ENCODE measurements around the gene SHC2. TPM values are rescaled to one million over a fixed set of nuclear protein-coding genes. Genes with fewer than 3 reads are reported as not detected.

Gene SHC2
- total RNA-seq, 1 experiment from 2014 or later, result 1.1 TPM

GRCh38 chr19:436413-436950 is 24.4 kb downstream of the SHC2 start:
- TF ChIP-seq CTCF (conservative IDR thresholded peaks at IDR 0.05; ENCODE audit: low read depth, low read length) (no peak), EZH2 (IDR thresholded peaks at IDR 0.05; ENCODE audit: borderline replicate concordance, low read depth, low read length, poor library complexity, severe bottlenecking) (no peak)
- no peaks in the 10 kb centered on the region for H3K4me1 ChIP-seq (ENCODE audit: insufficient read depth, low read length, poor library complexity, severe bottlenecking)
- POLR2A ChIA-PET (ENCODE audit: low non-redundant PET), result no interaction called here

GRCh38 chr19:435707-436412 is 25.0 kb downstream of the SHC2 start:
- H3K36me3 ChIP-seq (ENCODE audit: insufficient read depth, low read length, poor library complexity, severe bottlenecking), result no peaks in the 10 kb centered on the region
- no peak for TF ChIP-seq EZH2 (IDR thresholded peaks at IDR 0.05; ENCODE audit: borderline replicate concordance, low read depth, low read length, poor library complexity, severe bottlenecking)
- no peak for TF ChIP-seq CTCF (conservative IDR thresholded peaks at IDR 0.05; ENCODE audit: low read depth, low read length)
- ChIA-PET POLR2A (ENCODE audit: low non-redundant PET) (no interaction called here), CTCF (no interaction called here)
- H3K4me3 ChIP-seq (ENCODE audit: low read depth, low read length, poor library complexity, severe bottlenecking), result no peak overlapping the region
- H3K27me3 ChIP-seq (replicated peaks; ENCODE audit: insufficient read depth, low read depth, low read length, poor library complexity), result no peaks in the 10 kb centered on the region
- no peak for DNase-seq (ENCODE audit: low spot score)
- H3K9me3 ChIP-seq (ENCODE audit: low read depth, low read length, poor library complexity, severe bottlenecking), result no peaks in the 10 kb centered on the region
- BruUV-seq (replicated peaks), result no TSS peak
- H3K4me1 ChIP-seq (ENCODE audit: insufficient read depth, low read length, poor library complexity, severe bottlenecking), result no peaks in the 10 kb centered on the region
- intact Hi-C loops (cut with micrococcal nuclease; ENCODE audit: unreplicated experiment), result no loop called here
- H3K27ac ChIP-seq (ENCODE audit: low read depth, low read length, poor library complexity, severe bottlenecking), result no peak overlapping the region

More at GRCh38 chr19:436413-436950, 24.4 kb downstream of the SHC2 start:
- H3K27ac ChIP-seq (ENCODE audit: low read depth, low read length, poor library complexity, severe bottlenecking), result no peak overlapping the region
- no peaks in the 10 kb centered on the region for H3K36me3 ChIP-seq (ENCODE audit: insufficient read depth, low read length, poor library complexity, severe bottlenecking)
- DNase-seq (ENCODE audit: low spot score), result no peak
- no peaks in the 10 kb centered on the region for H3K9me3 ChIP-seq (ENCODE audit: low read depth, low read length, poor library complexity, severe bottlenecking)
- intact Hi-C loops (cut with micrococcal nuclease; ENCODE audit: unreplicated experiment), result no loop called here
- no TSS peak for BruUV-seq (replicated peaks)
- no peak overlapping the region for H3K4me3 ChIP-seq (ENCODE audit: low read depth, low read length, poor library complexity, severe bottlenecking)
- CTCF ChIA-PET, result no interaction called here
- H3K27me3 ChIP-seq (replicated peaks; ENCODE audit: insufficient read depth, low read depth, low read length, poor library complexity), result no peaks in the 10 kb centered on the region

GRCh38 chr19:435056-435706 is 25.7 kb downstream of the SHC2 start:
- no peak overlapping the region for H3K27ac ChIP-seq (ENCODE audit: low read depth, low read length, poor library complexity, severe bottlenecking)
- H3K36me3 ChIP-seq (ENCODE audit: insufficient read depth, low read length, poor library complexity, severe bottlenecking), result no peaks in the 10 kb centered on the region
- DNase-seq (ENCODE audit: low spot score), result no peak
- H3K27me3 ChIP-seq (replicated peaks; ENCODE audit: insufficient read depth, low read depth, low read length, poor library complexity), result no peaks in the 10 kb centered on the region
- BruUV-seq (replicated peaks), result no TSS peak
- ChIA-PET POLR2A (ENCODE audit: low non-redundant PET) (no interaction called here), CTCF (no interaction called here)
- H3K4me1 ChIP-seq (ENCODE audit: insufficient read depth, low read length, poor library complexity, severe bottlenecking), result no peaks in the 10 kb centered on the region
- TF ChIP-seq CTCF (conservative IDR thresholded peaks at IDR 0.05; ENCODE audit: low read depth, low read length) (no peak), EZH2 (IDR thresholded peaks at IDR 0.05; ENCODE audit: borderline replicate concordance, low read depth, low read length, poor library complexity, severe bottlenecking) (no peak)
- intact Hi-C loops (cut with micrococcal nuclease; ENCODE audit: unreplicated experiment), result no loop called here
- H3K9me3 ChIP-seq (ENCODE audit: low read depth, low read length, poor library complexity, severe bottlenecking), result no peaks in the 10 kb centered on the region
- no peak overlapping the region for H3K4me3 ChIP-seq (ENCODE audit: low read depth, low read length, poor library complexity, severe bottlenecking)
